ENCODE measurements around the gene C21orf91.

C21orf91 gene

DNA sequence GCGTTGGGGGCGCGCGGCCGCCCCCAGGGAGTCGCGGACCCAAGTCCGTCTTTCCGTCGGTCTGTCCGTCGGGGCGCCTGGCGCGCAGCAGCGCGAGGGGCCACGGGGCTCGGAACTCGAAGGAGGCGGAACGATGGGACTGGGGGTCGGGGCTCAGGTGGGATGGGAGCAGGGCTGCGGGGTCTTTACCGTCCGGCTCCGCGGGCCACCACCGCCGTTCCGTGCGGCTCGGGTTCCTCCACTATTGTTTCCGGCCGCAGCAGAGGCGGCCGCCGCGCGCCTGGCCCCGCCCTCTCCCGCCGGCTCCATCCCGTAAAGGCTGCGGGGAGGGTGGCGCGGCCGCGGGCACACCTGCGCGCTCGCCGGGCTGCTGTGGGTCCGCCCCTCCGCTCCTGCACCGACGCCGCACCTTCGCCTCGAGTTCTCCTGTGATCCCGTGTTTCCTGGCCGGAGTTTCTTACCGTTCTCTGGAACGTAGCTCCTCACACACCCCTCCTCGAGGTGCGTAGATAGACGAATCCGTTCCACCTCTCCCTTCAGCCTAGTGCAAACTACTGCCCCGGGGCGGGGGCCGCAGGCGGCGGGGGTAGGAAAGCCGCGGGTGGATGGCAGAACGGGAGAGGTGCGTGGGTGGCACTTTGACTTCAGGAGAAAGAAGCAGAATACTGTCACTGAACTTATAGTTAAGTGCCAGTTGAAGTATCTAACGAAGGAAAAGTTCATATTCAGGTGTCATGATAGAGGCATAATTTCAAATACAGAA is at the start of gene C21orf91:
Gene C21orf91, minus strand, starts transcription at position 243 of the 763 bp plus-strand sequence. CDS start 1,038 bp downstream, outside the sequence.
- DNase-seq: peak; percentile 83

- DNase-seq: no peak
These were observed 47.4 kb upstream of the C21orf91 start for GRCh38 chr21:17866590-17866989.

- no peak for DNase-seq
These were observed 40.5 kb upstream of the C21orf91 start for GRCh38 chr21:17859661-17860060.

DNA sequence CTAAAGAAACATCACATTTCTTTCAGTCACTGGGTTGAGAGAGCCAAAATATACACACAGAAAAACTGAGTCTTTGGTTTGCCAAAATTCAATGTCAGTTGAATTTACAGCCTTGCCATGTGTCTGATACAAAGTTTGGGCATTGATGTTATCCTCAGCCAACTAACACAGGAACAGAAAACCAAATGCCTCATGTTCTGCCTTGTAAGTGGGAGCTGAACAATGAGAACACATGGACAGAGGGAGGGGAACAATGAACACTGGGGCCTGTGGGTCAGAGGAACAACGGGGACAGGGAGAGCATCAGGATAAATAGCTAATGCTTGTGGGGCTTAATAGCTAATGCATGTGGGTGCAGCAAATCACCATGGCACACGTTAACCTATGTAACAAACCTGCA is 39.6 kb upstream of the C21orf91 start:
- no peak for DNase-seq

DNA sequence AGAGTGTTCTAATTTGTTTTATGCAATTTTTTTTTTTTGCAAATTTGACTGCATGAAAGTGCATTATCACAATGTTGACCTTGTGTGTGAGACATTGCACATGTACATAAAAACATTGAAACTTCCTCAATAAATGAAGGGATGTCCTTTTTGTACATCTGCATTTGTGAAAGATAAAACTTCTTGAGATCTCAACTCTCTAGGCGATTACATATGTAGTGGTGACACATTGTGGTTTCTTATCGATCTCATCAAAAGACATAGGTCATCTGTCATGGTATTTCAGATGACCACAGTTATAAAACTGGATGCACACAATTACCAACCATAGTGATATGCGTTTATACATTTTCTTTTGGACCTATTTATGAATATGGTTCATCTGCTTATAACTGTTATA is 35.6 kb upstream of the C21orf91 start:
- no peak for DNase-seq

GRCh38 chr21:17853393-17854275 is 34.5 kb upstream of the C21orf91 start:
- no peak for DNase-seq

GRCh38 chr21:17848228-17848627 is 29.1 kb upstream of the C21orf91 start:
- no peak for DNase-seq

DNA sequence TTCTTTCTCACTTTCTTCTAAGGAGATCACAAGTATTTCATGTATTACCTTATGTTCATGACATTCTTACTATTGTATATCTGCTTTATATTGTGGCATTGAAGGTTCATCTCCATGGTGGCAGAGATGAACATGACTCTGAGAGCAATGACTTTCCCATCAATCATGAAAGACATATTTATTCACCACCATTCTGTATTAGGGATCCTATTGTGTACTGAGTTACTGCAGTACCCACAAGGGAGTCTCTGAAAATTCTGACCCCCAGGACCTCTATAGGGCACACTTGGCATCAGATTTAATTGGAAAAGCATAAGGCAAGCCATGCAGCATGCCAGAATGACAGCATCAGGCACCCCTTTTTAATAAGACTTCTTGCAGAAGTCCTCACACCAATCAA is 21.9 kb upstream of the C21orf91 start:
- no peak for DNase-seq

DNA sequence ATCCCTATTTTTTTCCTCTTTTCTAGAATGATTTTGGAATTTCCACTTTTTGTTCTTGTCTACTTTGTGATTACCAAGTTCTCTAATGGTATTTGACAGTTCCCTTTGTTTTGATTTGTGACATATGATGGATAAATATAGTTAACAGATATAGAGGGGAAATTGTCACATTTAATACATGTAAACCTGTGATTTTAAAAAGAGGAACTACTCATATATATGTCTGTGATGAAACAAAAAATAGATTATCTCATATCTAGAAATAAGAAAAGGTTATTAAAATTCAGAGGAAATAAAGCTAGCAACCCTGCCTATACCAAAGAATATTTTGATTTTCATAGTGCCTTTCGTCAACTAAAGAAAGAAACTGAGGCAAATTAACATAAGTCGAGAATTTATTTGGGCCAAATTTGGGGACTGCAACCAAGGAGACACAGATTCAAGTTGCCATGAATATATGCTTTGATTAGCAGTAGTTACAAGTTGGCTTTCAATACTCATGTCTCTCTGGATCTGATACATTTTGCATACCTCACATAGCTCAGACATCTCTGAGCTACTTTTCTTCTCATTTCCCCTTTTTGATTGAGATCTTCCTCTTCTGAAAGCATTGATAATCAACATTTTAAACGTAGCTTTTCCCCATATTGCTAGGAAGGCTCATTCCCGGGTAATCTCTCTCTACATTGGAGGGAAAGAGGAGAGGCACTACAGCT is 15.6 kb upstream of the C21orf91 start:
- no peak for DNase-seq

GRCh38 chr21:17829472-17829871 is 10.3 kb upstream of the C21orf91 start:
- DNase-seq: no peak

DNA sequence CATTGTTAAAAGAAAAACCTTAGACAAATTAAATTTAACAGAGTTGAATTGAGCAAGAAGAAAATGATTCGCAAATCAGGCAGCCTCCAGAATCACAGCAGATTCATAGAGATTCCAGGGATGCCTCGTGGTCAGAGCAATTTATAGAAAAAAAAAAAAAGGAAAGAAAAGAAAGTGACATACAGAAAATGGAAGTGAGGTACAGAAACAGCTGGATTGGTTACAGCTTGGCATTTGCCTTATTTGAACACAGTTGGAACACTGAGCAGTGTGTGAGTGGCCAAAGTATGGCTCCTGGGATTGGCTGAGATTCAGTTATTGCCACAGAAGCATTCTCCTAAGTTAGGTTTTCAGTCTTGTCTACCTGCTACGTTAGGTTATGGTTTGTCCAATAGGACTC is 9.1 kb upstream of the C21orf91 start:
- no peak for DNase-seq

GRCh38 chr21:17823846-17824245 is 4.7 kb upstream of the C21orf91 start:
- no peak for DNase-seq

DNA sequence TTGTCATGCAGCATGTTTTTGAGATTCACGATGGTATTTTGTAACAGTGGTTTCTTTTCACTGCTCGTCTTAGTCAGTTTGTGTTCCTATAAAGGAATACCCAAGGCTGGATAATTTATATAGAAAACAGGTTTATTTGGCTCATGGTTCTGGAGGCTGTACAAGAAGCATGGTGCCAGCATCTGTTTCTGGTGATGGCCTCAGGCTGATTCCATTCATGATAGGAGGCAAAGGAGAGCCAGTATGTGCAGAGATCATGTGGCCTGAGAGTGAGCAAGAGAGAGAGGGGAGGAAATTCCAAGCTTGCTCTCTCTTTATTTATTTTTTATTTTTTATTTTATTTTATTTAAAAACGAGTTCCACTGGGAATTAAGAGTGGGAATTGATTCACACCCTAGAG is 2.0 kb upstream of the C21orf91 start:
- no peak for DNase-seq

GRCh38 chr21:17819877-17820229 is 697 bp upstream of the C21orf91 start:
- no peak for DNase-seq

DNA sequence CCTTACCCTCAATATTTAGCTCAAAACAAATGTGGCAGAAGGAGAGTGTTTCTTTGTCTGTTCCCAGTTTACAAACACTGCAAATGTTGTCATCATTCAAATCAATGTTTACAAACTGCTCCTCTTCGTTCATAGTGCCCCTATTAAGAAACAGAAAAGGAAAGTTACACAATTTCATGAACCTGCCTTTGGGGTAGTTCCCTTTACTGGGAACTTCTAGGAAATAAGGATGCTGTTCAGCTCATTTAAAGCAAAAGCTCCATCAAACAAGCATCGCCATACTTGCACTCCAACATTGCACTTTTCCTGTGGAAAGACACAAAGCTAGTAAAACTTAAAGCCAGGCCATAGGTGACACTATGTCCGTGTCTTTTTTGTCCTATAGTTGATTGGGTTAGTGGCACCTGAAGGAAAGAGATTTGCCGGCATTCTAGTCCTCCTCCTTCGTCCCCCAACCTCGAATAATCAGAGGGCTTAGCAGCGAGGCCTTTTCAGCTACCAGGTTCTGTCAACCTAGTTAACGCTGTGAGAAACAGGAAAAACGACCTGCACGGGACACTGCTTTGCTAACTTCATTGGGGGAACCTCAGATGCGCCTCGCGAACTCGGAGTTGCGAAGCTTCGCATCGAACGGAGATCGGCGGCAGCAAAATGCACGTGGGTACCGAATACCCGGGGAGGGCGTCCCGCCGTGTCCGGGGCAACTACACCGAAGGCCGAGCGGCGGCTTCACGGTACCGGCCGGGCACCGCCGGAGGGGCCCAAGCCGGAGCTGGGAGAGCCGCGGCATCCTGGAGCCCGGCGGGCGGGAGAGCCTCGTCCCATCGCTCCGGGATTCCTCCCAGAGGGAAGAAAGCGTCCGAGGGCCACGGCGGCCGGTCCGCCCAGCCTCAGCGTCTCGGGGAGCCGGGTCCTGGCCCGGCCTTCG is 706 bp downstream of the C21orf91 start:
- peak; percentile 43 for DNase-seq

DNA sequence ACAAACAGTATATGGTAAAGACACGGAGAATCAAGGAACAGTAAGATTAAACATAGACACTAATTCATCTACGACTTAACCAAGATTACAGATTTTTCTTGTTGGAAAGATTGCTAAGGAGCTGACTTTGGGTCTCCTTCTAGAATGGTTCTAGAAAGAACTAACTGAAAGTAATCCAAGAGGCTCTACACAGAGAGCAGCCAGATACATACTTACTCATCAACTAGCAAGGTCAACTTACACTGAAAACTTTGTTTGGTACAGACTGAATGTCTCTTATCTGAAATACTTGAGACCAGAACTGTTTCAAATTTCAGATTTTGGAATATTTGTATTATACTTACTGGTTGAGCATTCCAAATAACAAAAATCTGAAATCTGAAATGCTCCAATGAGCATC is 5.8 kb downstream of the C21orf91 start:
- no peak for DNase-seq

GRCh38 chr21:17805966-17806365 is 13.2 kb downstream of the C21orf91 start:
- DNase-seq: no peak

- no peak for DNase-seq
These were observed 15.6 kb downstream of the C21orf91 start for GRCh38 chr21:17803536-17803935.

DNA sequence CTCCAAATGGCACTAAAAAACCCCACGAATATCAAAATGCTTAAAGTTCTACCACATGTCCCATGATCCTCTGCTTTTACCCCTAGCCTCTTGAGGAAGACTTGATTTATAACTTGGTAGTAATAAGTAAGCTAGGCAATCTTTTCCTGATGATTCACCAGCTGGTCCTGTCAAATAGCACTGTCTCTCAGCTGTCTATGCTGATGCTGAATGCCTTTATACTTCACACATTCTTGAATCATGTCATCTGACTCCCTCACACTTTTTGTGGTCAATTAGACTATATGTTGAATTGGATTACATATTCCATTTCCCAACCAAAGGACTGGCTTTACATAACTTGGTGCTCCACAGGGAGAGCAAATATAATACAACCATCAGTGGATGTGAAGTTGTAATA is 16.6 kb downstream of the C21orf91 start:
- no peak for DNase-seq

DNA sequence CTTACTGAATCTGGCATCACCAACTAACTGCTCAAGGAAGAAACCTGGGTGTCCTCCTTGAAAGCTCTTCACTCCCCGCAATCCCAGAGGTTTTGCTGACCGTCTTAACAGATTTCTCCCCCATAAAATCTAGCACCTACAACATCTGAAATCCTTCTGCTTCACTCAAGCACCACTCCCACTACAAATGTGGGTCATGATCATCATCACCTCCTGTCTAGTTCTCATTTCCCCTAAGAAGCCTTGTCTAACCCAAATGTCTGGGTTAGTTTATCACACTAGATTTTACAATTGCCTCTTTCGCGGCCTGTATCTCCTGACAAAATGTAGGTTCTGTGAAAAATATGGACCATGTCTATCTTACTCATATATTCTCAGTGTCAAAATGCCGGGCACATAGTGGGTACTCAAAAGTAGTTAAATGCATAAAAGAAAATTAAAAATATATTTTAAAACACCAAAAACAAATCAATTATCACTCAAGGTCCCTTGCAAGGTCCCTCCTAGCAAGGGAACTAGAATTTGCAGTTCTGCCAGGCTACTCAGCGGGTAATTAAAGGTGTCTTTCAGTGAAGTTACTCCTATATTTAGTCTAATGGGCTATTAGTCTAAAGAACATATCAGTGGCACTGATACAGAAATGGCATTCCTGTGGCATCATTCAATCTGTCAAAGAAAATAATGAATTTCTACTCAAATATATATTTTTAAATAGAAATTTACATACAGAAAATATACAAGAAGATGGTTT is 19.6 kb downstream of the C21orf91 start:
- no peak for DNase-seq

DNA sequence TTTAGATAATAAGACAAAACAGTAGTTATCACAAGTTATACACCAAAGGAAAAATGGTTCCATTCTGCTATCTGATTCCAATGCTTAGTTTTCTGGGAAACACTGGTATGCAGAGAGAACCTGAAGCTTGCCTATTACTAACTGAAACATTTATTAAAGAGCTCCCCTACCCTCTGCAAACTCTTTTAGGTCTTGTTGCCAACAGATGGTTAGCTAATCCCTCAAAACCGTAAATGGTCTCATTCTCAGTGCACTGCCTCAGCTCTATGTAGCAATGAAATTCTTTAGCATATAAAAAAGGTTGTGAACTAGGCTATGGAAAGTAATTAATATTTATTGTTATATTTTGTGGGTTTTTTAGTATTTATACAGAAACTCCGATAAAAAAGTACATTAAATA is 20.4 kb downstream of the C21orf91 start:
- DNase-seq: no peak

GRCh38 chr21:17797967-17798366 is 21.2 kb downstream of the C21orf91 start:
- DNase-seq: no peak

Measured in stimulated activated CD4-positive, alpha-beta T cell treated with anti-CD3 and anti-CD28 coated beads, Interleukin-4, amount 100 ng/mL, for 1 hour (primary cell).